ENCODE data around the gene ZFTA. TPM values are rescaled to one million over a fixed set of nuclear protein-coding genes. Genes with fewer than 3 reads are reported as not detected.

Gene ZFTA
- total RNA-seq, 4 donors from 2014 or later: 3.3 to 5.0 (median 4.8) TPM

GRCh38 chr11:63719987-63720386 lies 48.6 kb downstream of the ZFTA start:
- Histone ChIP-seq H3K36me3 (no peaks in the 10 kb centered on the region), H3K4me1 (no peaks in the 10 kb centered on the region), H3K27me3 (no peaks in the 10 kb centered on the region), H3K4me3 (no peak overlapping the region), H3K9me3 (no peaks in the 10 kb centered on the region), H3K27ac (no peak overlapping the region)
- WGBS: 71% methylated on average over 2 of the region's 2 CpGs
- TF ChIP-seq EP300 (IDR thresholded peaks at IDR 0.05): no peak
- no peak for TF ChIP-seq POLR2A (IDR thresholded peaks at IDR 0.05)
- TF ChIP-seq CTCF (IDR thresholded peaks at IDR 0.05): no peak
- no peak for TF ChIP-seq POLR2AphosphoS5 (IDR thresholded peaks at IDR 0.05)
- no peak for DNase-seq (ENCODE audit: low spot score in 2 of 2)

GRCh38 chr11:63719001-63719400 lies 49.6 kb downstream of the ZFTA start:
- Histone ChIP-seq H3K9me3 (no peaks in the 10 kb centered on the region), H3K4me1 (no peaks in the 10 kb centered on the region), H3K27me3 (no peaks in the 10 kb centered on the region), H3K36me3 (no peaks in the 10 kb centered on the region), H3K27ac (no peak overlapping the region), H3K4me3 (no peak overlapping the region)
- 80% methylated on average over 1 of the region's 1 CpG for WGBS
- DNase-seq (ENCODE audit: low spot score in 2 of 2): no peak
- no peak for TF ChIP-seq CTCF (IDR thresholded peaks at IDR 0.05)
- TF ChIP-seq EP300 (IDR thresholded peaks at IDR 0.05): no peak
- no peak for TF ChIP-seq POLR2A (IDR thresholded peaks at IDR 0.05)

Other genes starting within 250 kb of the ZFTA start
- gene PLAAT4, start 232.0 kb downstream of the ZFTA start, total RNA-seq: 10 to 100 TPM in 1 of 4 donors, 1 to 10 TPM in 2, not detected in 1; 3.3 to 14.1 (median 4.6) TPM
- gene PLAAT2, start 205.4 kb downstream of the ZFTA start, total RNA-seq: not detected
- gene PLAAT3, start 154.3 kb downstream of the ZFTA start, total RNA-seq: 10 to 100 TPM in 3 of 4 donors, 1 to 10 TPM in 1; 7.1 to 14.2 (median 10.2) TPM
- 10 to 100 TPM; 72.2 to 89.0 (median 80.9) TPM for gene ATL3, start 97.4 kb downstream of the ZFTA start, total RNA-seq
- 100 to 1,000 TPM; 161 to 221 (median 193) TPM for gene RTN3, start 87.3 kb downstream of the ZFTA start, total RNA-seq
- 1 to 10 TPM; 3.9 to 9.4 (median 6.3) TPM for gene SPINDOC, start 44.7 kb upstream of the ZFTA start, total RNA-seq
- gene MARK2, start 70.3 kb upstream of the ZFTA start, total RNA-seq: 10 to 100 TPM; 66.3 to 78.7 (median 71.8) TPM
- under 1 TPM in 2 of 4 donors, not detected in 2; 0.21 to 0.34 TPM for gene RCOR2, start 148.4 kb upstream of the ZFTA start, total RNA-seq
- 10 to 100 TPM in 1 of 4 donors, 1 to 10 TPM in 3; 5.4 to 19.2 (median 8.2) TPM for gene NAA40, start 170.2 kb upstream of the ZFTA start, total RNA-seq
- 100 to 1,000 TPM; 352 to 718 (median 708) TPM for gene COX8A, start 205.8 kb upstream of the ZFTA start, total RNA-seq
- gene OTUB1, start 217.7 kb upstream of the ZFTA start, total RNA-seq: 100 to 1,000 TPM in 1 of 4 donors, 10 to 100 TPM in 3; 78.4 to 117 (median 93.5) TPM

All from suprapubic skin (tissue), 4 donors.